Fibroblast of pulmonary artery (primary cell): ENCODE data around the gene DNAJC12.

ENCODE experiments used
- DNase-seq: peaks from one replicate; pipeline ENCODE4 v3.0.0-alpha.2; 2010; ENCODE audit warnings: low read depth
- H3K4me3 ChIP-seq: replicated peaks from 2 replicates; pipeline ENCODE4 v1.5.1; 2011; ENCODE audit warnings: low read depth, mild to moderate bottlenecking, control low read depth, low read length, moderate library complexity
- CTCF ChIP-seq: IDR thresholded peaks from 2 replicates; pipeline ENCODE4 v1.5.1; 2011; ENCODE audit warnings: mild to moderate bottlenecking, control low read depth, low read length, inconsistent platforms; ENCODE audit errors: missing control alignments

DNAJC12 gene

GRCh38 chr10:67858971-67859370 is 21.0 kb upstream of the DNAJC12 start:
- H3K4me3 ChIP-seq: no peak overlapping the region
- TF ChIP-seq CTCF: no peak
- no peak for DNase-seq

- no peak overlapping the region for H3K4me3 ChIP-seq
- DNase-seq: no peak
- no peak for TF ChIP-seq CTCF
Measured at GRCh38 chr10:67853512-67853911, 15.5 kb upstream of the DNAJC12 start.

GRCh38 chr10:67852761-67853160 is 14.8 kb upstream of the DNAJC12 start:
- no peak overlapping the region for H3K4me3 ChIP-seq
- DNase-seq: no peak
- no peak for TF ChIP-seq CTCF

GRCh38 chr10:67851186-67851585 is 13.2 kb upstream of the DNAJC12 start:
- no peak overlapping the region for H3K4me3 ChIP-seq
- TF ChIP-seq CTCF: no peak
- DNase-seq: no peak

- DNase-seq: peak; percentile 96
- TF ChIP-seq CTCF: no peak
- peak overlapping the region; percentile 64 for H3K4me3 ChIP-seq
Measured at GRCh38 chr10:67849331-67850011, 11.5 kb upstream of the DNAJC12 start.

- no peak overlapping the region for H3K4me3 ChIP-seq
- no peak for TF ChIP-seq CTCF
- no peak for DNase-seq
Measured at GRCh38 chr10:67843284-67843683, 5.3 kb upstream of the DNAJC12 start.

GRCh38 chr10:67841737-67842136 is 3.7 kb upstream of the DNAJC12 start:
- DNase-seq: no peak
- no peak overlapping the region for H3K4me3 ChIP-seq
- no peak for TF ChIP-seq CTCF
